Heart right ventricle (tissue), 16 donors: Measurements from ENCODE around the gene TBC1D2B. TPM values are rescaled to one million over a fixed set of nuclear protein-coding genes. Genes with fewer than 3 reads are reported as not detected.

Source experiments
- ATAC-seq, 8 donors: fragments of 200-7000 bp; cut with Tn5 transposase; one replicate each; pipeline ENCODE4 v1.9.1; 2020; ENCODE audit warnings: mild to moderate bottlenecking in 8 of 8, moderate library complexity in 8 of 8, moderate number of reproducible peaks in 1 of 8
- DNase-seq, 2 donors: peaks; one replicate each; pipeline ENCODE4 v3.0.0-alpha.2; 2020
- H3K27ac ChIP-seq, 10 donors: fragments of 200-600 bp; sonication (generic) in 2 of 10; one replicate each; pipeline versions ENCODE4 v1.5.0 to v1.8.0; 2020 to 2022; ENCODE audit warnings: mild to moderate bottlenecking in 3 of 10
- H3K27me3 ChIP-seq, 7 donors: fragments of 200-600 bp; one replicate each; pipeline ENCODE4 v1.8.0; 2021 to 2022; ENCODE audit warnings: mild to moderate bottlenecking in 2 of 7
- H3K36me3 ChIP-seq, 9 donors: fragments of 200-600 bp; sonication (generic) in 1 of 9; one replicate each; pipeline versions ENCODE4 v1.5.0 to v1.8.0; 2020 to 2022; ENCODE audit warnings: mild to moderate bottlenecking in 2 of 9
- H3K4me1 ChIP-seq, 9 donors: fragments of 200-600 bp; sonication (generic) in 1 of 9; one replicate each; pipeline versions ENCODE4 v1.5.0 to v1.8.0; 2020 to 2022; ENCODE audit warnings: mild to moderate bottlenecking in 4 of 9
- H3K4me3 ChIP-seq, 10 donors: fragments of 200-600 bp; sonication (generic) in 2 of 10; one replicate each; pipeline versions ENCODE4 v1.5.0 to v1.8.0; 2020 to 2022; ENCODE audit warnings: mild to moderate bottlenecking in 7 of 10, moderate library complexity in 2 of 10
- H3K9me3 ChIP-seq, 11 donors: fragments of 200-600 bp in 10 of 11; sonication (generic) in 2 of 11; one replicate each; pipeline versions ENCODE4 v1.5.0 to v1.8.0; 2013 to 2022; ENCODE audit warnings: mild to moderate bottlenecking in 2 of 11, control low read depth in 1 of 11, moderate library complexity in 1 of 11
- WGBS, 2 donors: extraction: QIAGEN DNeasy Blood & Tissue Kit; methylation state at CpG; one replicate each; pipeline ENCODE4 v1.1.7; 2013; ENCODE audit warnings: inconsistent platforms in 1 of 2; 5-methylcytosine and 5-hydroxymethylcytosine counted together
- intact Hi-C, 10 donors: fragments of 100-400 bp; cut with DNase I; formaldehyde crosslinking; loops; one replicate each; pipeline versions ENCODE4 v1.11.1 to v1.14.2; 2022
- polyA plus RNA-seq, 2 donors: library from polyadenylated mRNA; stranded (reverse); fragments of 200-250 nt; gene quantifications; one replicate each; pipeline ENCODE4 v1.2.3, GENCODE V29; 2013
- total RNA-seq, 10 donors: library from RNA; stranded (reverse); fragmentation: NEBNext Ultra II Directional in 3 of 10; extraction: Animal tissue kit (Norgen Biotek cat#: 25700) in 3 of 10; gene quantifications; one replicate each; pipeline versions ENCODE4 v1.2.1 to v1.2.4, GENCODE V29; 2021 to 2023
- TF ChIP-seq, protein P1 (sequence below), 9 donors: fragments of 200-600 bp; sonication (generic) in 2 of 9; IDR thresholded peaks; one replicate each; pipeline versions ENCODE4 v1.5.0 to v1.8.0; 2021 to 2022; ENCODE audit warnings: antibody characterized with exemption in 9 of 9, mild to moderate bottlenecking in 5 of 9, moderate library complexity in 1 of 9
- donor health status: Arrhythmogenic right ventricular cardiomyopathy.
- donor health status: ischemic (EF 13 %, LVEDD 7.1; RV severe dilation, severe dysfunction).
- donor health status: healthy with polysubstance abuse.
- donor health status: DM: no; HTN: yes; CAD: no.
- donor health status: DM: no; HTN: no; CAD: no.
- donor health status: ischemic (EF 25% LVEDD 6.9; RV normal size, moderate dysfunction).
- donor health status: ischemic (EF 25% LVEDD 5.7; RV mildly dilated, moderate dysfunction).
- donor health status: healthy.
- donor health status: DM: yes; HTN: yes; CAD: no.
- donor health status: Ischemic cardiomyopathy.
- donor health status: ischemic (EF 35%, LVEDD 5.7; RV mildly dilated, moderate dysfunction).
- donor health status: nonischemic (EF 11% LVEDD 7.7; RV severe dilation, severe dysfunction).
- donor health status: DM: yes; HTN: yes; CAD: no.
- donor health status: PGD.
- donor health status: ischemic (EF 29% LVEDD 5.4; RV normal size, mild dysfunction).
- donor health status: nonischemic (EF 23%, LVEDD 6.1; RV moderate dilation, normal function).

Gene TBC1D2B
- total and polyA plus RNA-seq, 12 donors: 4.7 to 20.8 (median 9.6) TPM

DNA sequence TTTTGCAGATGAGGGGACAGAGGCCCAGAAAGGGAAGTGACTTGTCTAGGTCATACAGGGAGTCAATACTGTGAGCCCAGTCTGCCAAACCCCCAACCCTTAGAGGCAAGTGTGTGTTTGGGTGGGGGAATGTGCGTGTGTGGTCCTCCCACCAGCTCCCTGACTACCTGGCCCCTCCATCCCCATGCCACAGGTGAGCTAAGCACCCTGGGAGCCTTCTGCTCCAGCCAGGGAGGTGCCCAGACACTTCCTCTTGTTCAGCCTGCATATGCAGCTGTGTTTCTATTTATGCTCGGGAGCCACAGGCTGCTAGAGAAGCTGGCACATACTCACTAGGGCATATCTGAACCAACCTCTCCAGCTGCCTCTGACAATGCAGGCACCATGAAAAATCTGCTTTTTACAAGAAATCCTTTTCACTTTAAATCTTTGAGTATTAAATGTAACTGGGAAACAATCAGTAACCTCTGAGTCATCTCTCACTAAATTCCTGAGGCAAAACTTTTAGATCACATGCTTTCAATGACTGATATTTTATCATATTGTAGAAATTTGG lies 20.7 kb downstream of the TBC1D2B start:
- DNase-seq: peak in 1 of 2 donors; percentile 46
- peaks cover 13 to 87% (median 66%) of the 10 kb centered on the region in 9 donors for H3K4me1 ChIP-seq
- H3K9me3 ChIP-seq: no peaks in the 10 kb centered on the region
- intact Hi-C loops: no loop called here
- H3K27ac ChIP-seq: peak overlapping the region in 8 of 10 donors; percentile 3 to 79 (median 42)
- peaks cover 0 to 23% (median 0%) of the 10 kb centered on the region in 9 donors for H3K36me3 ChIP-seq
- TF ChIP-seq, protein P1, sequence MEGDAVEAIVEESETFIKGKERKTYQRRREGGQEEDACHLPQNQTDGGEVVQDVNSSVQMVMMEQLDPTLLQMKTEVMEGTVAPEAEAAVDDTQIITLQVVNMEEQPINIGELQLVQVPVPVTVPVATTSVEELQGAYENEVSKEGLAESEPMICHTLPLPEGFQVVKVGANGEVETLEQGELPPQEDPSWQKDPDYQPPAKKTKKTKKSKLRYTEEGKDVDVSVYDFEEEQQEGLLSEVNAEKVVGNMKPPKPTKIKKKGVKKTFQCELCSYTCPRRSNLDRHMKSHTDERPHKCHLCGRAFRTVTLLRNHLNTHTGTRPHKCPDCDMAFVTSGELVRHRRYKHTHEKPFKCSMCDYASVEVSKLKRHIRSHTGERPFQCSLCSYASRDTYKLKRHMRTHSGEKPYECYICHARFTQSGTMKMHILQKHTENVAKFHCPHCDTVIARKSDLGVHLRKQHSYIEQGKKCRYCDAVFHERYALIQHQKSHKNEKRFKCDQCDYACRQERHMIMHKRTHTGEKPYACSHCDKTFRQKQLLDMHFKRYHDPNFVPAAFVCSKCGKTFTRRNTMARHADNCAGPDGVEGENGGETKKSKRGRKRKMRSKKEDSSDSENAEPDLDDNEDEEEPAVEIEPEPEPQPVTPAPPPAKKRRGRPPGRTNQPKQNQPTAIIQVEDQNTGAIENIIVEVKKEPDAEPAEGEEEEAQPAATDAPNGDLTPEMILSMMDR (IDR thresholded peaks at IDR 0.05): no peak
- 38 to 45% methylated on average over 2 of the region's 2 CpGs for WGBS, 2 donors
- peak; percentile 68 to 88 (median 80) for ATAC-seq
- H3K4me3 ChIP-seq: no peak overlapping the region
- no peaks in the 10 kb centered on the region for H3K27me3 ChIP-seq

DNA sequence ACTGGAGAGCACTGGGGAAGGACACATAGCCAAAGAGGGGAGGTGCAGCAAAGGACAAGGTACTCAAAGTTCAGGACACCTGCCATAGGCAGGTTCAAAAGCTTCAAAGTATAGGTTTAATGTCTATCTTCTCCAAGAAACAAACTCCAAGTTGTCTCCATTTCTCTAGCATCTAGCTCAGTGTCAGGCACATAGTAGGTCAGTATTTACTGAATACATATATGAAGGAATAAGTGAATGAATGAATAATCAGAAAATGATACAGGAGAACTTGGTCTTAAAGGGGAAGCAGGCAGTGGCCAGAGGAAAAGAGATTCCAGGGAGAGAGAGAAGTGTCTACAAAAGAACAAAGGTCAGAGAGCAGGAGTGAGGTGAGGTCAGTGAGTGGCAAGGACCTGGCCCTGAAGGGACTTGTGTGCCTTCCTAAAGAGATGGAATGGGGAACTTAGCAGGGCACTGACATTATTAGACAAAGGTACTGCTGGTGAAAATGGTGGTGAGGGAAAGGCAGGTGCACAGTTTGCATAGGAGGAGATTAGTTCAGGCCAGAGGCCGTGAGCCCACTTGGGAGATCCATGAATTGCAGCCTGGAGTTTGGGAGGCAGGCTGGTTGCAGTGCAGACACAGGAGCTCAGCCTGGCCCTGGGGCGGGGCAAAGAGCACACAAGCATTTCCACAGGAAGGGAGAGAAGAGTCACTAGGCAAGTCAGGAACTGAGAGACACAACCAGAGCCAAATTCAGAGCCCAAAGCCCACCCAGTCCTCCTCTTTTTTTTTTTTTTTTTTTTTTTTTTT lies 21.4 kb downstream of the TBC1D2B start:
- TF ChIP-seq, protein P1 (IDR thresholded peaks at IDR 0.05): no peak
- H3K27ac ChIP-seq: peak overlapping the region in 7 of 10 donors; percentile 11 to 79 (median 56)
- WGBS, 2 donors: 45 to 54% methylated on average over 2 of the region's 2 CpGs
- peak; percentile 43 to 67 (median 62) for ATAC-seq
- no peaks in the 10 kb centered on the region for H3K9me3 ChIP-seq
- peaks cover 13 to 88% (median 66%) of the 10 kb centered on the region in 9 donors for H3K4me1 ChIP-seq
- peaks cover 0 to 23% (median 0%) of the 10 kb centered on the region in 9 donors for H3K36me3 ChIP-seq
- intact Hi-C loops: no loop called here
- no peak overlapping the region for H3K4me3 ChIP-seq
- H3K27me3 ChIP-seq: no peaks in the 10 kb centered on the region
- peak in 1 of 2 donors; percentile 41 for DNase-seq

DNA sequence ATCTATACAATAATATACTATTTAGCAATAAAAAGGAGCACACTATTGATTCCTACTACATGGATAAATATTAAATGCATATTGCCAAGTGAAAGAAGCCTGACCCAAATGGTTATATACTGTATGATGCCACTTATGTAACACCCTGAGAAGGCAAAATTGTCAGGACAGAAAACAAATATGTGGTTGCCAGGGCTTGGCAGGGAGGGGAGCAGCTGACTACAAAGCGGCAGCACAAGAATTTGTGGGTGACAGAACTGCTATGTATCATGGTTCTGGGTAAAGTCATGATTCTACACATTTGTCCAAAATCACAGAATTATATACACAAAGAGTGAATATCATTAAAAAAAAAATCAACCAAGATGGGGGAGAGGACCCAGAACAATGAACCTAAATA lies 22.5 kb downstream of the TBC1D2B start:
- DNase-seq (no peak), ATAC-seq (no peak)
- Histone ChIP-seq H3K4me3 (no peak overlapping the region), H3K27me3 (no peaks in the 10 kb centered on the region), H3K36me3 (peaks cover 0 to 27% (median 0%) of the 10 kb centered on the region in 9 donors), H3K4me1 (peaks cover 15 to 98% (median 75%) of the 10 kb centered on the region in 9 donors), H3K9me3 (no peaks in the 10 kb centered on the region), H3K27ac (peak overlapping the region in 1 of 10 donors; percentile 79)
- TF ChIP-seq, protein P1 (IDR thresholded peaks at IDR 0.05): no peak
- intact Hi-C loops: loop anchor here in 1 of 10 donors (5.0 kb wide), 1 partner anchor 37 kb away; the partner anchor contains the start of gene SH2D7
- WGBS, 2 donors: 97 to 98% methylated on average over 1 of the region's 1 CpG

DNA sequence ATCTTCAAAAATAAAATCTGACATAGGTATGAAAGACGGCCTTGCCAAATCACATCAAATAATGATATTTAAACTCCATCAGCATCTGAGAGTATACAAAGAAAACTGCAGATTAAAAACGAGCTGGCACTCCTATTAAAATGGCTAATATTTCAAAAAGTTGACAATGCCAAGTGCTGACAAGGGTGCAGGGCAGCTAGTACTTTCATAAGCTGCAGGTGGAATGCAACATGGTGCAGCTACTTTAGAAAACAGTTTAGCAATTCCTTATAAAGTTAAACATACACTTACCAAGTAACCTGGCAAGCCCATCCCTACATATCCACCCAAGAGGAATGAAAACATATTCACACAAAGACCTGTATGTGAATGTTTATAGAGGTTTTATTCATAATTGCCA lies 23.0 kb downstream of the TBC1D2B start:
- H3K4me3 ChIP-seq: no peak overlapping the region
- H3K27ac ChIP-seq: no peak overlapping the region
- no peak for DNase-seq
- H3K9me3 ChIP-seq: no peaks in the 10 kb centered on the region
- H3K27me3 ChIP-seq: no peaks in the 10 kb centered on the region
- intact Hi-C loops: loop anchor here in 1 of 10 donors (5.0 kb wide), 1 partner anchor 38 kb away; the partner anchor contains the start of gene SH2D7
- H3K4me1 ChIP-seq: peaks cover 16 to 98% (median 75%) of the 10 kb centered on the region in 9 donors
- peaks cover 0 to 27% (median 0%) of the 10 kb centered on the region in 9 donors for H3K36me3 ChIP-seq
- no peak for ATAC-seq
- WGBS, 2 donors: 88 to 94% methylated on average over 2 of the region's 2 CpGs
- TF ChIP-seq, protein P1 (IDR thresholded peaks at IDR 0.05): no peak
